SK-N-SH (cell line): ENCODE results near the gene ASF1B. TPM values are rescaled to one million over a fixed set of nuclear protein-coding genes. Genes with fewer than 3 reads are reported as not detected.

ENCODE experiments used
- CTCF ChIA-PET: fragments of 300-600, 350-600 bp; formaldehyde crosslinking; extraction: SDS; loops from one replicate; lab custom pipeline; 2021; lab: Yijun Ruan, JAX
- POLR2A ChIA-PET: fragments of 350-600 bp; sonication (Branson Sonifier 250); formaldehyde crosslinking; extraction: SDS; loops from one replicate; lab custom pipeline; 2020; ENCODE audit warnings: antibody characterized with exemption, inconsistent platforms; lab: Yijun Ruan, JAX
- DNase-seq: peaks from one replicate; pipeline ENCODE4 v3.0.0; 2012
- H2AFZ ChIP-seq: fragments of 200-600 bp; sonication (generic); 2 replicates; pipeline ENCODE4 v1.8.1; 2016; ENCODE audit warnings: antibody characterized with exemption, mild to moderate bottlenecking, low read depth
- H3F3A ChIP-seq: fragments of 200-600 bp; sonication (generic); replicated peaks from 2 replicates; pipeline ENCODE3; 2016; ENCODE audit warnings: antibody characterized with exemption, mild to moderate bottlenecking; ENCODE audit not compliant: insufficient read depth
- H3K27ac ChIP-seq, 2 experiments: fragments of 200-500 bp in 1 of 2; fragments of 200-600 bp in 1 of 2; sonication (Bioruptor generic) in 1 of 2; sonication (generic), shearing (Covaris generic) in 1 of 2; 2 replicates each; pipeline versions ENCODE4 v1.5.1 to v1.6.1; 2014 to 2016; ENCODE audit warnings: low read depth in 2 of 2, inconsistent platforms in 1 of 2, low read length in 1 of 2, mild to moderate bottlenecking in 1 of 2, mixed read lengths in 1 of 2
- H3K27me3 ChIP-seq: fragments of 200-600 bp; sonication (generic), shearing (Covaris generic); 2 replicates; pipeline ENCODE4 v1.6.1; 2016; ENCODE audit warnings: mixed run types; ENCODE audit not compliant: insufficient read depth
- H3K36me3 ChIP-seq, 2 experiments: fragments of 200-500 bp in 1 of 2; fragments of 200-600 bp in 1 of 2; sonication (Bioruptor generic) in 1 of 2; sonication (generic) in 1 of 2; replicated peaks in 1 of 2; 2 replicates each; pipeline versions ENCODE3 to v1.5.1; 2014 to 2016; ENCODE audit warnings: low read length in 1 of 2, mild to moderate bottlenecking in 1 of 2; ENCODE audit not compliant: insufficient read depth in 2 of 2, control insufficient read depth in 1 of 2
- H3K4me1 ChIP-seq, 2 experiments: fragments of 200-500 bp in 1 of 2; fragments of 200-600 bp in 1 of 2; sonication (Bioruptor generic) in 1 of 2; sonication (generic), shearing (Covaris generic) in 1 of 2; 2 replicates each; pipeline versions ENCODE4 v1.5.1 to v1.6.1; 2014 to 2016; ENCODE audit warnings: low read depth in 1 of 2, low read length in 1 of 2, mixed run types in 1 of 2; ENCODE audit not compliant: insufficient read depth in 2 of 2, control insufficient read depth in 1 of 2
- H3K4me2 ChIP-seq: fragments of 200-600 bp; sonication (generic), shearing (Covaris generic); 2 replicates; pipeline ENCODE4 v1.6.1; 2017; ENCODE audit warnings: mixed run types
- H3K4me3 ChIP-seq, 2 experiments: fragments of 200-500 bp in 1 of 2; fragments of 200-600 bp in 1 of 2; sonication (Bioruptor generic) in 1 of 2; sonication (generic), shearing (Covaris generic) in 1 of 2; 2 replicates each; pipeline versions ENCODE4 v1.5.1 to v1.8.1; 2014 to 2016; ENCODE audit warnings: low read depth in 2 of 2, inconsistent platforms in 1 of 2, low read length in 1 of 2, mild to moderate bottlenecking in 1 of 2, mixed read lengths in 1 of 2, moderate library complexity in 1 of 2
- H3K79me2 ChIP-seq: fragments of 200-600 bp; sonication (generic); 2 replicates; pipeline ENCODE4 v1.8.1; 2017; ENCODE audit warnings: mild to moderate bottlenecking; ENCODE audit not compliant: insufficient read depth
- H3K9ac ChIP-seq: fragments of 200-600 bp; sonication (generic); 2 replicates; pipeline ENCODE4 v1.6.1; 2017; ENCODE audit warnings: mixed run types
- H3K9me2 ChIP-seq: fragments of 200-600 bp; sonication (generic); 2 replicates; pipeline ENCODE4 v1.6.1; 2017; ENCODE audit warnings: mixed run types
- H3K9me3 ChIP-seq: fragments of 200-600 bp; sonication (generic); 2 replicates; pipeline ENCODE4 v1.6.1; 2017; ENCODE audit warnings: mixed run types, mild to moderate bottlenecking, moderate library complexity
- H4K20me1 ChIP-seq: fragments of 200-600 bp; sonication (generic); 2 replicates; pipeline ENCODE4 v1.6.1; 2017; ENCODE audit warnings: mild to moderate bottlenecking, mixed run types; ENCODE audit not compliant: insufficient read depth
- CHD2 ChIP-seq: fragments of 150-350 bp; IDR thresholded peaks from 2 replicates; pipeline ENCODE4 v1.6.1; 2018; ENCODE audit warnings: low read length; ENCODE audit not compliant: partially characterized antibody
- EZH2phosphoT487 ChIP-seq: fragments of 200-600 bp; sonication (generic); IDR thresholded peaks from 2 replicates; pipeline ENCODE4 v1.6.1; 2017; ENCODE audit warnings: low read depth, mixed run types, mild to moderate bottlenecking, antibody characterized with exemption, moderate library complexity, borderline replicate concordance
- GABPA ChIP-seq: IDR thresholded peaks from 2 replicates; pipeline ENCODE4 v1.4.0; 2012; ENCODE audit warnings: low read depth, mild to moderate bottlenecking
- GATA2 ChIP-seq: sonication (generic); formaldehyde crosslinking; IDR thresholded peaks from 2 replicates; pipeline ENCODE4 v1.5.0; 2020; ENCODE audit warnings: mild to moderate bottlenecking, missing genetic modification reagents
- JUND ChIP-seq: IDR thresholded peaks from 2 replicates; pipeline ENCODE4 v1.4.0; 2012
- MXI1 ChIP-seq: IDR thresholded peaks from 2 replicates; pipeline ENCODE4 v1.6.1; 2012; ENCODE audit warnings: mild to moderate bottlenecking, low read depth, low read length, improper control_type of control experiment
- NFIC ChIP-seq: IDR thresholded peaks from 2 replicates; pipeline ENCODE4 v1.4.0; 2012; ENCODE audit warnings: borderline replicate concordance
- RCOR1 ChIP-seq: fragments of 150-350 bp; IDR thresholded peaks from 2 replicates; pipeline ENCODE4 v1.6.1; 2017; ENCODE audit warnings: antibody characterized with exemption, low read length
- RFX5 ChIP-seq: IDR thresholded peaks from 2 replicates; pipeline ENCODE4 v1.6.1; 2012; ENCODE audit warnings: mild to moderate bottlenecking, improper control_type of control experiment, low read length
- SIN3A ChIP-seq: IDR thresholded peaks from 2 replicates; pipeline ENCODE4 v1.6.1; 2012; ENCODE audit warnings: low read depth, mild to moderate bottlenecking, low read length, moderate library complexity, borderline replicate concordance
- TCF12 ChIP-seq: IDR thresholded peaks from 2 replicates; pipeline ENCODE4 v1.4.0; 2012
- WGBS: methylation state at CpG from one replicate; pipeline ENCODE4 v1.1.6; 2017; ENCODE audit warnings: low lambda C conversion rate; 5-methylcytosine and 5-hydroxymethylcytosine counted together
- polyA plus RNA-seq, 3 experiments: library from polyadenylated mRNA; depleted of rRNA; stranded (reverse); fragments of >200 nt; gene quantifications; 2 replicates each; pipeline ENCODE4 v1.2.3, GENCODE V29; 2012
- TF ChIP-seq, protein P1 (sequence below): IDR thresholded peaks from 2 replicates; pipeline ENCODE4; 2012
- TF ChIP-seq, protein P2 (sequence below): fragments of 150-350 bp; IDR thresholded peaks from 2 replicates; pipeline ENCODE4 v1.6.1; 2016; ENCODE audit warnings: mild to moderate bottlenecking, low read depth, low read length
- TF ChIP-seq, protein P3 (sequence below): IDR thresholded peaks from 2 replicates; pipeline ENCODE4 v1.4.0; 2012; ENCODE audit warnings: low read depth, borderline replicate concordance
- TF ChIP-seq, protein P4 (sequence below): fragments of 150-350 bp; IDR thresholded peaks from 2 replicates; pipeline ENCODE4 v1.6.1; 2017; ENCODE audit warnings: antibody characterized with exemption, low read length, low read depth, borderline replicate concordance

The ASF1B gene
- polyA plus RNA-seq, 1 of the 3 experiments (the other 2 are of a cell fraction) = 19.0 TPM

DNA sequence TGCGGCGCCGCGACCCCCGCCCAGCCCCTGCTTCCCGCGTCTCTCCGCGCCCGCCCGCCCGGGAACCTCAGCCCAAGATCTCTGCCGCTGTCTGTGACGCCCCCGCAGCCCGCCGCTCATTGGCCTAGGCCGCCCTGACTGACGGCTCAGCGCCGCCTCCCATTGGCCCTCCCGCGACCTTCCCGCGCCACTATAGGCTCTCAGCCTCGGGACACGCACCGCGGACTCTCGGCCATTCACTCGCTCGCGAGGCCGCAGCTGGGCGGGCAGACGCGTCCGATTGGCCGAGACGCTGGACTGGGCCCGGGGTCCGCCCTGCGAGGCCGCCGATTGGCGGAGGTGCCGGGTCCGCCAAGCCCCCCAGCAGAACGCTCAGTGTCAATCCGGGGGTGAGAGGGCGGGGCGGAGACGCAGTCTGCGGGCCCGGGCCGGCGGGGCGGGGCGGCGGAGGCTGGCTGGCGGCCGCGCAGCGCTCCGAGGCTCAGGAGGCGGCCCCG lies 18.7 kb downstream of the ASF1B start, which contains the start of gene PRKACA:
TSS of gene PRKACA (minus strand) at position 95 of the 497 bp plus-strand sequence. CDS start 215 bp downstream, outside the sequence.
- Histone ChIP-seq H3K4me1 (peaks cover 15 to 36% of the 10 kb centered on the region in 2 experiments), H3F3A (peaks cover 15% of the 10 kb centered on the region), H3K27me3 (no peaks in the 10 kb centered on the region), H3K9me3 (no peaks in the 10 kb centered on the region), H3K27ac (peak within 1 kb of the TSS; percentile 70 to 98), H3K4me3 (peak within 1 kb of the TSS; percentile 79 to 80), H3K4me2 (peak within 1 kb of the TSS; percentile 98), H3K9ac (peak within 1 kb of the TSS; percentile 69), H3K79me2 (peaks cover 35% of the 10 kb centered on the region)
- TF ChIP-seq, protein P1, sequence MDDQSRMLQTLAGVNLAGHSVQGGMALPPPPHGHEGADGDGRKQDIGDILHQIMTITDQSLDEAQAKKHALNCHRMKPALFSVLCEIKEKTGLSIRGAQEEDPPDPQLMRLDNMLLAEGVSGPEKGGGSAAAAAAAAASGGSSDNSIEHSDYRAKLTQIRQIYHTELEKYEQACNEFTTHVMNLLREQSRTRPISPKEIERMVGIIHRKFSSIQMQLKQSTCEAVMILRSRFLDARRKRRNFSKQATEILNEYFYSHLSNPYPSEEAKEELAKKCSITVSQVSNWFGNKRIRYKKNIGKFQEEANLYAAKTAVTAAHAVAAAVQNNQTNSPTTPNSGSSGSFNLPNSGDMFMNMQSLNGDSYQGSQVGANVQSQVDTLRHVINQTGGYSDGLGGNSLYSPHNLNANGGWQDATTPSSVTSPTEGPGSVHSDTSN = peak; percentile 99
- no peak for TF ChIP-seq GATA2 (CRISPR knock-in tag)
- peak; percentile 23; the same call in 1 of the 2 replicates for TF ChIP-seq GABPA
- peak; percentile 97 for TF ChIP-seq CHD2
- TF ChIP-seq, protein P2, sequence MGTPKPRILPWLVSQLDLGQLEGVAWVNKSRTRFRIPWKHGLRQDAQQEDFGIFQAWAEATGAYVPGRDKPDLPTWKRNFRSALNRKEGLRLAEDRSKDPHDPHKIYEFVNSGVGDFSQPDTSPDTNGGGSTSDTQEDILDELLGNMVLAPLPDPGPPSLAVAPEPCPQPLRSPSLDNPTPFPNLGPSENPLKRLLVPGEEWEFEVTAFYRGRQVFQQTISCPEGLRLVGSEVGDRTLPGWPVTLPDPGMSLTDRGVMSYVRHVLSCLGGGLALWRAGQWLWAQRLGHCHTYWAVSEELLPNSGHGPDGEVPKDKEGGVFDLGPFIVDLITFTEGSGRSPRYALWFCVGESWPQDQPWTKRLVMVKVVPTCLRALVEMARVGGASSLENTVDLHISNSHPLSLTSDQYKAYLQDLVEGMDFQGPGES = peak; percentile 95
- no peak for TF ChIP-seq EZH2phosphoT487
- no peak for TF ChIP-seq RCOR1
- TF ChIP-seq NFIC = no peak
- TF ChIP-seq, protein P3, sequence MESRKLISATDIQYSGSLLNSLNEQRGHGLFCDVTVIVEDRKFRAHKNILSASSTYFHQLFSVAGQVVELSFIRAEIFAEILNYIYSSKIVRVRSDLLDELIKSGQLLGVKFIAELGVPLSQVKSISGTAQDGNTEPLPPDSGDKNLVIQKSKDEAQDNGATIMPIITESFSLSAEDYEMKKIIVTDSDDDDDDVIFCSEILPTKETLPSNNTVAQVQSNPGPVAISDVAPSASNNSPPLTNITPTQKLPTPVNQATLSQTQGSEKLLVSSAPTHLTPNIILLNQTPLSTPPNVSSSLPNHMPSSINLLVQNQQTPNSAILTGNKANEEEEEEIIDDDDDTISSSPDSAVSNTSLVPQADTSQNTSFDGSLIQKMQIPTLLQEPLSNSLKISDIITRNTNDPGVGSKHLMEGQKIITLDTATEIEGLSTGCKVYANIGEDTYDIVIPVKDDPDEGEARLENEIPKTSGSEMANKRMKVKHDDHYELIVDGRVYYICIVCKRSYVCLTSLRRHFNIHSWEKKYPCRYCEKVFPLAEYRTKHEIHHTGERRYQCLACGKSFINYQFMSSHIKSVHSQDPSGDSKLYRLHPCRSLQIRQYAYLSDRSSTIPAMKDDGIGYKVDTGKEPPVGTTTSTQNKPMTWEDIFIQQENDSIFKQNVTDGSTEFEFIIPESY = 0 out of 2 replicates have a peak, but pooled peaks have one; percentile 17
- peak; percentile 46; the same call in 1 of the 2 replicates for TF ChIP-seq MXI1
- no peak for TF ChIP-seq JUND
- peak; percentile 41; the same call in 1 of the 2 replicates for TF ChIP-seq SIN3A
- TF ChIP-seq, protein P4, sequence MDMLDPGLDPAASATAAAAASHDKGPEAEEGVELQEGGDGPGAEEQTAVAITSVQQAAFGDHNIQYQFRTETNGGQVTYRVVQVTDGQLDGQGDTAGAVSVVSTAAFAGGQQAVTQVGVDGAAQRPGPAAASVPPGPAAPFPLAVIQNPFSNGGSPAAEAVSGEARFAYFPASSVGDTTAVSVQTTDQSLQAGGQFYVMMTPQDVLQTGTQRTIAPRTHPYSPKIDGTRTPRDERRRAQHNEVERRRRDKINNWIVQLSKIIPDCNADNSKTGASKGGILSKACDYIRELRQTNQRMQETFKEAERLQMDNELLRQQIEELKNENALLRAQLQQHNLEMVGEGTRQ = no peak
- peak; percentile 81 for TF ChIP-seq RFX5
- TF ChIP-seq TCF12 = no peak
- TF ChIP-seq, all 33 proteins: peak for 8
- CTCF ChIA-PET = interaction anchor here (0.7 to 3.7 kb wide), 3 partner anchors 19 to 231 kb away, joined by 3 to 22 read pairs (median 9); partner anchors contain the start of gene ASF1B
- Histone ChIP-seq H3K36me3 (no peaks in the 10 kb centered on the region), H3K9me2 (no peaks in the 10 kb centered on the region), H2AFZ (peak within 1 kb of the TSS; percentile 77), H4K20me1 (no peaks in the 10 kb centered on the region)
- no CpG with 5 or more reads among the region's 67 CpGs for WGBS
- POLR2A ChIA-PET = interaction anchor here (2.4 kb wide), 1 partner anchor 18 kb away, joined by 13 read pairs; the partner anchor contains the start of gene ASF1B
- DNase-seq = peak; percentile 99
